GM19023 (cell line): Measurements from ENCODE around the gene AGAP2.
A peak's percentile ranks its signal among the peaks of the same experiment; 100 is the strongest.

ENCODE experiments used
- ATAC-seq: cut with Tn5 transposase; IDR thresholded peaks from one replicate; pipeline ENCODE4 v1.9.1; 2021; ENCODE audit warnings: mild to moderate bottlenecking, moderate library complexity; ENCODE audit not compliant: unreplicated experiment

AGAP2 gene

DNA sequence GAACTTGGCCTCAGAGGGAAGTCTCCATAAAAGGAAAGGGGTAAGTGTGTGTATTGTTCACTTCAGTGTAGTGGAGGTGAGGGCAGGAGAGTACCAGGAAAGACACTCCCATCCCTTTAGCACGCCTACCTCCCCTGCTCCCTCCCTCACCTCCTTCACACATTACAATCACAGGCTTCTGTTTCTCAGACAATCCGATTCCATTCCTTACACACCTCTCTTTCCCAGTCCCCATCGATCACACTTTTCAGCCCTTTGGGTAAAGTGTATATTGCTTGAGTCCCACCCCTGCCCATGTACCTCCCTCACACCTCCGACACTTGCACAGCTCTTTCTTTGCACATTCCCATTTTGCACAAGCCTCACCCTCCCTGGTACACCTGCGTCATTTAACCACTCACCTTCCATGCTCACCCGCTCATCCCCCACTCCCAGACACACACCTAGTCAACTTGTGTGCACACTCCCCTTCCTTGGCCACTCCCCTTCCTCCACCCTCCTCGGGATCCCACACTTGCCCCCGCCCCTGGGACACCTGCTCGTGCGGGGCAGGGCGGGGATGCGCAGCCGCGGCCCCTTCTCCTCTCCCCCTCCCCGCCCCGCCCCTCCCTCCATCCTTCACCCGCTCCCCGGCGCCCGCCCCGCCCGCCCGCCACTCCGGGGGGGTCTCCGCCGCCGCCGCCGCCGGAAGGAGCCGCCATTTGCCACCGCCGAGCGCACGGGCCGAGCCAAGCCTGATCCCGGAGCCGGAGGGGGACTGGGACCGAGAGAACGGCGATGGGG lies 16.1 kb upstream of the AGAP2 start, which contains the start of gene MARCHF9:
TSS of gene MARCHF9 (plus strand) at position 693 of the 783 bp plus-strand sequence. CDS start 426 bp downstream, outside the sequence.
- ATAC-seq = peak; percentile 37

DNA sequence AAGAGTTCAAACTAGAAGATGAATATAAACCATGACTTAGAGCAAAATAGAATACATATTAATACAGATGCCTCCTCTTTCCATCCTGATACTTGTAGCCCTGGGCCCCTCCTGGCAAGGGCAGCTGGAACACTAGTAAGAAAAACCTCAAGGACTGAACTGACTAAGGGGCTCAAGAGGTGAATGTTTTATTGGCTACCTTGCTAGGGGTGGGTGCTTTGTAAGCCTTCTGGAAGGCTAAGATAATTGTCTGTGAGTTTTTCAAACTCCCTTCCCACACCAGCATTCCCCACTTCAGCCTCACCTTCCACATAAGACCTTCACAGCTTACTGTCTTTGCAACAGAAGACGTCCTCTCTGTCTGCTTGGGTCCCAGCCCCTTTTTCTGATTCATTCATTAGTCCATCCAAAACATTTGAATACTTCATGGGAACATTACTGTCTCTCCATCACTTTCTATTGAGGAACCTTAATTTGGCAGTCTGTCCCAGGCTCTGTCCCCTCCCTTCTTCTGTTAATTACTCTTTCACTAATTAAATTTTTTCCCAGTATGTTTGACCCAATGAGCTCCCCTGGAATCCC lies 15.3 kb upstream of the AGAP2 start:
- no peak for ATAC-seq

DNA sequence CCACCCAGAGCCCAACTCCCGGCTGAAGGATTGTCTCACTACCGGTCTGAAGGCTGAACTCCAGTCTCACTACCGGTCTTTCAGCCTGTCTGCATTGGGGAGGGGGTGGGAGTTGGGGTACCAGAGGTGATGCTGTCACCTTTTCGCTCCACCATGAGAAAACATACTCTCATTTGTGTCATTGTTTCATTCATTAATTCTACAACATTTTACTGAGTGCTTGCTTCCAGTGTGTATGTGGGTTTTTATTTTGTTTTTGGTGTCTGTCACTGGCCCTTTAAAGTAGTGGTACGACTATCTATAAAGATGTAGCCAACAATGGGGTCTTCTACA lies 14.1 kb upstream of the AGAP2 start:
- ATAC-seq = no peak

DNA sequence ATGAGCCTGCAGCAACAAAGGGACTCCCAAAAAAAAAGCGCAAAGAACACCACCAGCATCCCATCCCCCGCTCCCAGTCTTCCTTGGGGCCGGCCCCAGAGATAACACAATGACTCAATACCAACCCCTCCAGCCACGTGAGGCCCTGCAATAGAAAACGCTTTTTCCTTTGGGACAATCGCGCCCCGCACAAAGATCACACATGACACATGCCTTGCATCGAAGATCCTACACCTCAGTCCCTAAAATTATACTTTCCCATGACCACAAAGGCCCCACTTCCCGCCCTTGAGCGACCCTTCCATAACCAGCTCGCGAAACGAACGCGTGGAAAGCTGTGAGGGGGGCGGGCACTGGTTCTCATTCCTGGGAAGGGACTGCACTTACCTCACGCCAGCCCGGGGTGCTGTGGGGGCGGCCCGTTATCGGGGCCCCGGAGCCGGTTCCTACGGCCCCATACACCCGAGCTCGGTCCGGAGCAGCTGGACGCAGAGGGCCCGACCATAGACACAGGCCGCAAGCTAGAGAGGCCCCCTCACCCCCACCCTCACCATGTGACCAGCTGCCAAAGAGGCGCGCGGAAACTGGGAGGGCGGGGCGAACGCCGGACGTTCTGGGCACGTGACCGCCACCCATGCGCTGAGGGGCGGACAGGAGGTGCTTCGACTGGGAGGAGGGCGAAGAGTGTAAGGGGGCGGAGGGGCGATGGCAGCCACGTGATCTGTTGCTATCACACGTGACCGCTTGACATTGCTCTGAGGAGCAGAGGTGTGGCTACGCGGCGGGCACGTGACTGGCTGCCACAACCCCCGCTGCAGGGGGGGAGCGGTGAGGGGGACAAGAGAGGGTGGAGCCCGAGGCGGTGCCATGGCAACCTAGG lies 13.5 kb upstream of the AGAP2 start, which contains the start of gene CDK4:
TSS of gene CDK4 (minus strand) at position 523 of the 880 bp plus-strand sequence. CDS start 593 bp downstream, outside the sequence.
- peak; percentile 69 for ATAC-seq

DNA sequence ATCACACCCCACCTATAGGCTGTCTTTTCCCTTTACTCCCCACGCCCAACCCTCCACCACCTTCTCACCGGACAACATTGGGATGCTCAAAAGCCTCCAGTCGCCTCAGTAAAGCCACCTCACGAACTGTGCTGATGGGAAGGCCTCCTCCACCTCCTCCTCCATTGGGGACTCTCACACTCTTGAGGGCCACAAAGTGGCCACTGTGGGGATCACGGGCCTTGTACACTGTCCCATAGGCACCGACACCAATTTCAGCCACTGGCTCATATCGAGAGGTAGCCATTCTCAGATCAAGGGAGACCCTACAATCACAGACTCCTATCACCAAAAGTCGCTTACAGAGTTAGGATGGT lies 12.9 kb upstream of the AGAP2 start:
- ATAC-seq = no peak

DNA sequence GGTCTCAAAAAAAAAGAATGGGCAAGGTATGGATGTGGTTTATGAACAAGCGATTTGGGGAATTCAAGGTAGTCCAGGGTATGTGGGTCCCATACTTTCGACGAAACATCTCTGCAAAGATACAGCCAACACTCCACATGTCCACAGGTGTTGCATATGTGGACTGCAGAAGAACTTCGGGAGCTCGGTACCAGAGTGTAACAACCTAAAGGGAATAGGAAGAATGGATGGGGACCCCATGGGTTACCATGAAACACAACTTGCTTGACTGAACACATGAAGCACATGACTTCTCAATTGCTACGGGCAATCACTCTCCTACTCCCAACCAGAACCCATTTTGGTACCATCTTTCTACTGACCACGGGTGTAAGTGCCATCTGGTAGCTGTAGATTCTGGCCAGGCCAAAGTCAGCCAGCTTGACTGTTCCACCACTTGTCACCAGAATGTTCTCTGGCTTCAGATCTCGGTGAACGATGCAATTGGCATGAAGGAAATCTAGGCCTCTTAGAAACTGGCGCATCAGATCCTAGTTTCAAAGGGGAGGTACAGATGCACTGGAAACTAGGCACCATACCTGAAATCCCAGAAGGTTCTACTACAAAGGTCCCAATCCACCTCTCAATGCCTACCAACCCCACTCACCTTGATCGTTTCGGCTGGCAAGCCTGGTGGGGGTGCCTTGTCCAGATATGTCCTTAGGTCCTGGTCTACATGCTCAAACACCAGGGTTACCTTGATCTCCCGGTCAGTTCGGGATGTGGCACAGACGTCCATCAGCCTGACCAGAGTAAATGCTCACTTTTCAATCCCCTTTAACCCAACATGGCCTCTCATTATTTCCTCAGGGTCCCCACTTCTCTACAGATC lies 12.3 kb upstream of the AGAP2 start:
- ATAC-seq = no peak

DNA sequence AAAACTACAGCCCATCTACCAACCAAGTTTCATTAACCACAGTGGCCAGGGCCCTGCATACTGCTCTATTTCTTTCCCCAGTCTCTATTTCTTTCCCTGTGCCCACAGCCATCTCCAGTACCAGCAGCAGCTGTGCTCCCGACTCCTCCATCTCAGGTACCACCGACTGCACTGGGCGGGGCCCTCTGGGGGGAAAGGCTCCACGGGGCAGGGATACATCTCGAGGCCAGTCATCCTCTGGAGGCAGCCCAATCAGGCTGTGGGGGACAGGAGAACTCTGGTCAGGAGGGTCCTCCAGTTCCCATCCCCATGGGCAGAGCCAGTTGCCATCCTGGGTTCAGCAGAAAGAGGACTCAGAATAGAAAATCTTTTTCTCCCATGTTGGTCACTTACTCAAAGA lies 10.5 kb upstream of the AGAP2 start:
- no peak for ATAC-seq

DNA sequence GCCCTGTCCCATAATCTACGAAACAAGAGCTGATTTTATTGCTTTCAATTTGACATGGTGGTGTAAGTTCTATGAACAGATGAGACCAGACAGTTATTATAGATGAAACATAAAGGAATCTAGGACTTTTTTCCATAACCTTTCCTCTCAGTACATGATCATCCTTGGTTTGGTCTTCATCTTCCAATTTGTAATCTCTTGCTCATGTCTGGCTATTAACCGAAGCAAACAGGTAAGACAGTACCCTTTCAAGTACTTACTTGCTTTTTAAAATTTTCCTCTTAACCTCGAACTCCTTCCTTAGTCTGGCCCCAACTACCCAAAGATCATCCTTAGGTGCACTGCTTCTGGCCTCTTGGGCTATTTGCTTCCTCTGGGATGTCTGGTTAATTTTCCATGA lies 7.5 kb upstream of the AGAP2 start:
- no peak for ATAC-seq

DNA sequence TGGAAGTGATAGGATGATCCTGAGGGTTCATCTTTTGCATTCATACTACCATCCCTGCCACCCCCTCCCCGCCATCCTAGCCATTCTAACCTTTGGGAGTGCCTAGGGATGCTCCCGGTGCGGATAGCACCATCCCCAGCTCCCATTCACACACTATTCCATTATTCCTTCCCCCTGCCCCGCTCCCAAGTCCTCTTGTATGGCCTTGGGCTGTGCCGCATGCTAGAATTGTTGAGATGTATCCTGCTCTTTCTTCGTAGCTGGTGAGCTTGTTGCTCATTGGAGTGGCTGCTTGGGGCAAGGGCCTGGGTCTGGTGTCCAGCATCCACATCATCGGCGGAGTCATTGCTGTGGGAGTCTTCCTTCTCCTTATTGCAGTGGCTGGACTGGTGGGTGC lies 6.9 kb upstream of the AGAP2 start:
- ATAC-seq = no peak

DNA sequence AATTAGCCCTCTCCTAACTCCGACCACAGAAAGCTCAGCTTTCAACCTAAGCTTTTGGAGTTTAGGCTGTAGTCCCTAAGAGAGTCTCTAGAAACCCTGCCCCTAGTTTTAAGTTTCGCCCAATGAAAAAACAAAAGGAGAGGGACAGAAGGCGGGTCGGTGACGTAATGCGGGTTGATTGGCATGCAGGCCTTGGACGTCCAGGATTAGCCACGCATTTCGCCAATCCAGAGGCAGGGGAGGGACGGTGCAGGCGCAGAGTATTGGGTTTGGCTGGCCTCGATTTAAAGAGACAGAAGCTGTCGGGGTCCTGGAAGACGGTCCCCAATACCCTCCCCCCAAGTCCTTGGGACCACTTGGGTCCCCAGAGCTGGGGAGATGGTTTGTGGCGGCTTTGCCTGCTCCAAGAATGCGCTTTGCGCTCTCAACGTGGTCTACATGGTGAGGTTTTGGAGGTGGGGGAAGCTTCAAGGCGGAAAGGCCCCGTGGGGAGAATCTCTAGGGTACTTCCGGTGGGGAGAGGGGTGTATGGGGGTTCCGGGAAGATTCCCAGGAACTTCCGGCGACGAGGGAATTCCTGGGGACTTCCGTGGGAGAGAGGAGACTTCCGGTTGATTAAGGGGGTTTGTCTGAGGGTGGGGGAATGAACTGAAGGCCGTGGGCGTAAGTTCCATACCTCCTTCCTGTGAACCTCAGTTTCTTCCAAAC lies 6.4 kb upstream of the AGAP2 start, which contains the start of gene TSPAN31:
TSS of gene TSPAN31 (plus strand) at position 263 of the 708 bp plus-strand sequence. CDS start at position 379, 116 bp downstream.
- peak; percentile 85 for ATAC-seq

DNA sequence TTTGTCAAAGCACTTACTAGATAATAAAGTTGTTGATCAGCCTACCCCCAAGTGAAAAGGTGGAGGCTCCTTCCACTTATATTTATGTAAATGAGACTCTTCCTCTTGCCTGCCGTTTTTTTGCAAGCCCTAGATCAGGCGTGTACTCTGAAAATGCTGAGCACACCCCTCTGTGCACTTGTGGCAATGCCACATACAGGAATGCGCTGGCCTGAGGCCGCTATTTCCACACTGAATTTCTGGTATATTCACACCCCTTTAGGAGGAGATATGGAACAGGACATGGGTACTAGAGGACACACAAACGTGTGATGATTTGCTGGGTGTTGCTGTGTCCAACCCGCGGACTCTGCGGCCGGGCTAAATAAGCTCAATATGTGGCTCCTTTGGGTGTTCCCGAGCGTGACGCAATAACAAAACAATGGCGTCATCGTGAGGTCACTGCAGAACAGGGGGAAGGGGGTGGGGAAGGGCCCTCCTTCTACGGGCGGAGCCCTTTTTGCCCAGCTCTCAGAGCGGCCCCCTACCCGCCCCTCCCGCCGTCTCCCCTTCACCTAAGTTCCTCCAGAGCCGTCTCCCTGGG lies 5.7 kb upstream of the AGAP2 start:
- ATAC-seq = peak; percentile 33

DNA sequence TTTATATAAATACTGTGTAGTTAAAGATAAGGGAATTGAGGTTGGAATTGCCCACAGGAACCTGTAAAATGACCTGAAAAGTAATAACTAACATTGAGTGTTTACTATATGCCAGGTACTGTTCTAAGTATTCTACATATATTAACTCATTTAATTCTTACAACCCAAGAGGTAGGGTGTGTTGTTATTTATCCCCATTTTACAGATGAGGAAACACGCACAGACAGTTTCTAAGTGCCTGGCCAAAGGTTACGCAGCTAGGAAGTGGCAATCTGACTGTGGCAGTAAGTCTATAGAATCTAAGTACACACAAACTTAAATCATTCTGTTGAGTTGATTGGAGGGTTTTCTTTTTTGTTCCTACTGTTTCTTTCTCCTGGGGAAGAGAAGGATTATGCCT lies 5.2 kb upstream of the AGAP2 start:
- no peak for ATAC-seq

DNA sequence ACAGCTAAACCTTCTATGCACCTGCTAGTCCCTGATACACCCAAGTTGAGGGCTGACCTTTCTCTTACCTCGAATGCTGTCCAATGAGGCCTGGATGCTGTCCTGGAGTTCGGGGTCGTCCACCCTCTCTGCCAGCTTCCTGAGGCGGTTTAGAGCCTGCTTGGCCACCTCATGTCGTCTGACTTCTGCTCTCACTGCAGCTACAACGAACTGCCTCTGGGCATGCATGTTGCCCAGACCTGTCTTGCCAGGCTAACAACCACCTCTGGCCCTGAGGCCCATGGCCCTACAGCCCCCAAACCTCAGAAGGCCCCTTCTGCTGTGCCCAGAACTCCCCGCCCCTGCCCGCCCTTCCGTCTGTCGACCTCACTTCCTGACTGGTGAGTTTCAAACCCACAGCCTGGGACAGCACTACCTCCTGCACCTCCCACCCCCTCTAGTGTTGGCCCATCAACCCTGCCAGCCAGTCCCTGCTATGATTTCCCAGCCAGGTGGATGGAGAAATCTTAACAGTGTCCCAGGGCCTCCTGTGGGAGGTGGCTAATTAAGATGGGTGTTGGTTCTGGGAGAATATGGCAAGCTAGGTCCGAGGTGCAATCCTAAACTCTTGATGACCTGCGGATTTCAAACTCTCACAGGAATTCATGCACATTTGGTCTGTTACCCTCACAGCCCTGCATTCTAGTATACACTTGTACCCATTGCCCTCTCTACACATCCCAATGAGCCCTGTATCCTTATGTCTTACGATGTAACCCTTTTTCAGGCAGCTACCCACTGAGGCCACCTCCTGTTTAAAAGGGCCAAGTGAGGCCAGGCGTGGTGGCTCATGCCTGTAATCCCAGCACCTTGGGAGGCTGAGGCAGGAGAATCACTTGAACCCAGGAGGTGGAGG lies 3.5 kb upstream of the AGAP2 start:
- ATAC-seq = peak; percentile 51

DNA sequence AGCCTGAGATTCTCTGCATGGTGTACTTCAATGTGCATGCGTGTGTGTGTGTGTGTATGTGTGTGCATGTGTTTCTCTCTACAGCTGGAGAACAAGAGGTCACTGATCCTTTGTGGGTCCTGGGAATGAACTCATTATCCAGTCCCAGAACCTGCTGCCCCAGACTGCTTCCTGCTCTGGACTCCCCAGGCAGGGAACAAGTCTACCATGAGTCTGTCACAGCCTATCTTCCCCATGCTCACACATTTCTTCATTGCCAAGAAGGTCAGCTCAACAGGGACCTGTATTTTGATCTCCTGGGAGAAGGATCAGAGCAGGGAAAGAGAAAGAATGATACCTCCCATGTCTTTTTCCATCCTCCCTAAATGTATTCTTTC lies 2.9 kb upstream of the AGAP2 start:
- no peak for ATAC-seq

DNA sequence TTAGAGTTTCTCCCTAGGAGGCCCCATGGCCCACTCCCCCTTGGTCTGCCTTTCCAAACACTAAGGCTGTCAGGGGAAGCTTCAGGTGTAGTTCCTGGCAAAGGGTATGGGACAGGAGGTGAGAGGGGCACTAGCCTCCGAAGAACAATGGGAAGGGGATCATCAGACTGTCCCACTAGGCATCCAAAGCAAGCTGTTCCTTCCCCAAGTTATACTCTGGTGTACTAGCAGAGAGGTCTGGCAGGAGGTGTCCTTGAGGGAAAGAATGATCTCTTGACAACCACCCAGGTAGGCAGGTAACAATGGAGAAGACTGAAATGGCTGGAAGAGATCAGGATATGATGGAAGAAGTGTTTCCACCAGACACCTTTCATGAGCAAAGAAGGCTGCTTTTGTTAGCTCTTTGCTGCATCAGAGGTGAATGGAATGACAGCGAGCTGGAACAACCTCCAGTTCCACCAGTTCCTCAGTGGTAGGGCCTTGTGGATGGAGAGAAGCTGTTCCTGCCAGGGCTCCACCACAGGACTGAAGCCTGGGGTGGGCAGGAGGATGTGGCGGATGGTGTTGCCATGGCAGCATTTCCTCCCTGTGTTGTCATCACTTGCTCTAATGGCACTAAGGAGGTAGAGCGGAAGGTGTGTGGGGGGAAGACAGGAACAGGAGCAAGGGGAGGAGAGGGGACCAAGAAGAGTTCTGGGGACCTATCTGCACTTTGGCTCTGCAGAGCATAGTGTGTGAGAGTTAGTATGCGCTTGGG lies 2.3 kb upstream of the AGAP2 start:
- ATAC-seq = peak; percentile 30

DNA sequence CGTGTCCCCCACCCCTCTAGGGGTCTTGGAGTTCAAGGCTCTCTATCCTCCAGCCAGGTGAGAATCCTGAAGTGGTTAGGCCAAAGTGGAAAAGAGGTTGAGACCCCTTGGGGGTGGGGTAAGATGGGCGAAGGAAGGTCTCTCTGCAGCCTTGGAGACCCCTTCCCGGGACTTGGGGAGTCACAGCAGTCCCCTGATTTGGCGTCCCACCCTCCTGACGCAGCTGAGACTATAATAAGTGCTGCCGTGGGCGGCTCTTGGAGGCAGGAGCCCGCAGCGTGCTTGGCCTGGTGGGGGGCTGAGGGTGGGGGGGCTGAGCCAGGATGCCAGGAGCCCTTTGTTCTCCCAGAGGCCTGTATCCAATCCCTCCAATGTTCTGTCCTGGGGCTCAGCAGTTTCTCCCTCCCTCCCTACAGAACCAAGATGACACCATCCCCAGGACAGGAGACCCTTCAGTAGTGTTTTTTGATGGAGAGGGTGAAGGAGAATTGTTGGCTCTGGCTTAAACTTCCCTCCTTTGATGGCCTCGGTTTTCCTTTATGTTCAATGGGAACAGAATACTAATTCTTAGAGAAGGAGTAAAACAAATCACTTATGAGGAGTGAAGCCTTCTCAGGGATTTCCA lies 1.5 kb upstream of the AGAP2 start:
- no peak for ATAC-seq

DNA sequence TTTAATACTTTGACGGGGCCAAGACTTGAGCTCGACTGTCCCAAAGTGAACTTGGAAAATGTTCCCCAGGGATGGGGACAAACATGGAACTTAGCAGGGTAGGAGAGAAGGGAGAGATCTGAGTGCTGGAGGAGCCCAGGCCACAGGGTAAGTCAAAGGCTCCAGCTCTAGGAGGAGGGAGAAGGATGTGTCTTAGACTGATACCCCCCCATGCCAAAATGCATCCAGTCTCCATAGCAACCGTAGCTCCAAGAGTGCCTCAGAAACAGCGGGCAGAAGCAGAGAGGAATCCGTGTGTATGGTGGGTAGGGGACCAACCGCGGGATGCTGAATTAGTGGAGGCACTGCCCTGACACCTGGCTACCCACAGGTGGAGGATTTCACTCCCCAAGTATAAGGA lies 845 bp upstream of the AGAP2 start:
- no peak for ATAC-seq
